Endodermal cell (in vitro differentiated cells): Measurements from ENCODE around the gene ADAMTS2. TPM values are rescaled to one million over a fixed set of nuclear protein-coding genes. Genes with fewer than 3 reads are reported as not detected.
"Not testable (repeated sequence)": the region's sequence is repeated elsewhere in the genome, so short reads cannot be mapped to it uniquely, and the experiment has no call there.

Experiments used
- DNase-seq: peaks from one replicate; pipeline ENCODE4 v3.0.0-alpha.2; 2017
- H3K27ac ChIP-seq: 2 replicates; pipeline ENCODE4 v1.5.1; 2013; ENCODE audit warnings: mild to moderate bottlenecking, low read depth, low read length, moderate library complexity
- H3K27me3 ChIP-seq: 2 replicates; pipeline ENCODE4 v1.6.1; 2013; ENCODE audit warnings: mild to moderate bottlenecking, low read length, moderate library complexity; ENCODE audit not compliant: insufficient read depth, control insufficient read depth, poor library complexity, severe bottlenecking
- H3K36me3 ChIP-seq: 2 replicates; pipeline ENCODE4 v1.7.0; 2013; ENCODE audit warnings: mild to moderate bottlenecking, low read length, moderate library complexity; ENCODE audit not compliant: control insufficient read depth, insufficient read depth
- H3K4me1 ChIP-seq: one replicate; pipeline ENCODE4 v1.7.0; 2013; ENCODE audit warnings: low read length; ENCODE audit not compliant: control insufficient read depth, insufficient read depth
- H3K4me3 ChIP-seq: 2 replicates; pipeline ENCODE4 v1.5.1; 2013; ENCODE audit warnings: mild to moderate bottlenecking, low read length, moderate library complexity
- H3K9ac ChIP-seq: 2 replicates; pipeline ENCODE4 v1.6.1; 2013; ENCODE audit warnings: mild to moderate bottlenecking, low read length, moderate library complexity; ENCODE audit not compliant: poor library complexity, severe bottlenecking; ENCODE audit errors: extremely low read depth
- H3K9me3 ChIP-seq: 2 replicates; pipeline ENCODE4 v1.6.1; 2013; ENCODE audit warnings: mild to moderate bottlenecking, low read length, moderate library complexity; ENCODE audit not compliant: control insufficient read depth
- H3K27ac Mint-ChIP-seq: 2 replicates; pipeline ENCODE4 v1.8.0; 2020; ENCODE audit warnings: mixed read lengths
- H3K27me3 Mint-ChIP-seq: 2 replicates; pipeline ENCODE4 v1.8.0; 2021; ENCODE audit warnings: mild to moderate bottlenecking, mixed read lengths; ENCODE audit not compliant: insufficient read depth
- H3K36me3 Mint-ChIP-seq: 2 replicates; pipeline ENCODE4 v1.8.0; 2020; ENCODE audit warnings: low read depth, mixed read lengths
- H3K4me1 Mint-ChIP-seq: 2 replicates; pipeline ENCODE4 v1.8.0; 2020; ENCODE audit warnings: mixed read lengths
- H3K4me3 Mint-ChIP-seq: 2 replicates; pipeline ENCODE4 v1.8.0; 2020; ENCODE audit warnings: mild to moderate bottlenecking, moderate library complexity, mixed read lengths
- H3K9me3 Mint-ChIP-seq: 2 replicates; pipeline ENCODE4 v1.8.0; 2020; ENCODE audit warnings: mild to moderate bottlenecking, mixed read lengths
- WGBS, 2 experiments: methylation state at CpG; one replicate each; pipeline versions ENCODE4 v1.1.5 to v1.1.7; 2013; ENCODE audit warnings: missing lambda C conversion rate in 2 of 2, mixed read lengths in 1 of 2; ENCODE audit not compliant: insufficient coverage in 1 of 2, insufficient read length in 1 of 2; 5-methylcytosine and 5-hydroxymethylcytosine counted together
- total RNA-seq, 2 donors: library from RNA; stranded (reverse); fragmentation: NEBNext Ultra II Directional in 1 of 2; extraction: Animal tissue kit (Norgen Biotek cat#: 25700) in 1 of 2; gene quantifications; 2 replicates in 1 of 2; 3 replicates in 1 of 2; pipeline ENCODE4 v1.2.1, GENCODE V29; 2021
- TF ChIP-seq, protein P1 (sequence below): fragments of 200-600 bp; sonication (generic); conservative IDR thresholded peaks from 2 replicates; pipeline ENCODE4 v1.5.0; 2021; ENCODE audit warnings: antibody characterized with exemption, mild to moderate bottlenecking

The ADAMTS2 gene
- total RNA-seq, 2 donors from 2014 or later = 1.2 to 2.6 TPM

DNA sequence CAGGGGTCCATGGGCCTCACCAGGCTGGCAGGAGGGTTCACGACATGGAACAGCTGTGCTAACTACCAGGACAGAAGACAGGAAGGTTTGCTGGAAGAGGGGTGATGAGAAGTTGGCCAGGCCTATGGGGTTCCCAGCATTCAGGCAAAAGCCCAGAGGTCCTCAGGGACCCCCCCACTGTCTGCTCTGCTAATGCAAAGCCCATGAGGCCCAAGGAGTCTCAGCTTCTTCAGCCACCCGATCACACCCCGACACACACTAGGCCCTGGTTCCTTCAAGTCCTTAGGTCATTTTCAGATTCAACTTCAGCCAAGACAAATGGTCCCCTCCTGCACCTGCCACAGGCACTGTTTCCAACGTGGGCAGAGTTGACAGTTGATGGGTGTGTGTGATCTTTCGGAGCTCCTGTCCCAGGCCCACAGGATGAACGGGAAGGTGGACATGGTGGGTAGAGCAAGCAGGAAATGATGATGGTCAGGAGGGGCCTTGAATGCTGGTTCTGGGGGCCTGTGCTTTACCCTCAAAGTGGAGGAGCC is 20.4 kb downstream of the ADAMTS2 start:
- Histone ChIP-seq H3K4me3 (no peak overlapping the region), H3K9me3 (no peaks in the 10 kb centered on the region), H3K27ac (no peak overlapping the region), H3K9ac (no peak overlapping the region), H3K36me3 (no peaks in the 10 kb centered on the region), H3K4me1 (no peaks in the 10 kb centered on the region), H3K27me3 (no peaks in the 10 kb centered on the region)
- DNase-seq = no peak
- no peaks in the 10 kb centered on the region for H3K36me3 Mint-ChIP-seq
- peaks cover 6% of the 10 kb centered on the region for H3K4me1 Mint-ChIP-seq
- H3K9me3 Mint-ChIP-seq = no peaks in the 10 kb centered on the region
- peaks cover 21% of the 10 kb centered on the region for H3K27me3 Mint-ChIP-seq
- no peak overlapping the region for H3K4me3 Mint-ChIP-seq
- TF ChIP-seq, protein P1, sequence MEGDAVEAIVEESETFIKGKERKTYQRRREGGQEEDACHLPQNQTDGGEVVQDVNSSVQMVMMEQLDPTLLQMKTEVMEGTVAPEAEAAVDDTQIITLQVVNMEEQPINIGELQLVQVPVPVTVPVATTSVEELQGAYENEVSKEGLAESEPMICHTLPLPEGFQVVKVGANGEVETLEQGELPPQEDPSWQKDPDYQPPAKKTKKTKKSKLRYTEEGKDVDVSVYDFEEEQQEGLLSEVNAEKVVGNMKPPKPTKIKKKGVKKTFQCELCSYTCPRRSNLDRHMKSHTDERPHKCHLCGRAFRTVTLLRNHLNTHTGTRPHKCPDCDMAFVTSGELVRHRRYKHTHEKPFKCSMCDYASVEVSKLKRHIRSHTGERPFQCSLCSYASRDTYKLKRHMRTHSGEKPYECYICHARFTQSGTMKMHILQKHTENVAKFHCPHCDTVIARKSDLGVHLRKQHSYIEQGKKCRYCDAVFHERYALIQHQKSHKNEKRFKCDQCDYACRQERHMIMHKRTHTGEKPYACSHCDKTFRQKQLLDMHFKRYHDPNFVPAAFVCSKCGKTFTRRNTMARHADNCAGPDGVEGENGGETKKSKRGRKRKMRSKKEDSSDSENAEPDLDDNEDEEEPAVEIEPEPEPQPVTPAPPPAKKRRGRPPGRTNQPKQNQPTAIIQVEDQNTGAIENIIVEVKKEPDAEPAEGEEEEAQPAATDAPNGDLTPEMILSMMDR = no peak
- 90 to 95% methylated on average over 6 of the region's 6 CpGs for WGBS, 2 experiments
- H3K27ac Mint-ChIP-seq = no peak overlapping the region

DNA sequence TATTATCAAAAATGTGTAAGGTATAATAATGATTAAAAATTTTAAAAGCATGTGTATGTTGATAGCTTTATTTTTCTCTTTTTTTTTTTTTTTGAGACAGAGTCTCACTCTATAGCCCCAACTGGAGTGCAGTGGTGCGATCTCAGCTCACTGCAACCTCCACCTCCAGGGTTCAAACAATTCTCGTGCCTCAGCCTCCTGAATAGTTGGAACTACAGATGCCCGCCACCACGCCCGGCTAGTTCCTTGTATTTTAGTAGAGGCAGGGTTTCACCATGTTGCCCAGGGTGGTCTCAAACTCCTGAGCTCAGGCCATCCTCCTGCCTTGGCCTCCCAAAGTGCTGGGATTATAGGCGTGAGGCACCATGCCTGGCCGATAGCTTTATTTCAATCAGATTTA is 20.9 kb downstream of the ADAMTS2 start:
- not testable (repeated sequence) for H3K36me3 Mint-ChIP-seq, DNase-seq, H3K27me3 ChIP-seq, H3K27ac Mint-ChIP-seq, H3K36me3 ChIP-seq, H3K27ac ChIP-seq, H3K9ac ChIP-seq, H3K9me3 Mint-ChIP-seq, H3K4me1 ChIP-seq, H3K9me3 ChIP-seq, H3K4me3 Mint-ChIP-seq, H3K4me3 ChIP-seq
- H3K4me1 Mint-ChIP-seq = peaks cover 12% of the 10 kb centered on the region
- WGBS, 2 experiments = 85 to 90% methylated on average over 5 to 7 of the region's 7 CpGs
- peaks cover 21% of the 10 kb centered on the region for H3K27me3 Mint-ChIP-seq

DNA sequence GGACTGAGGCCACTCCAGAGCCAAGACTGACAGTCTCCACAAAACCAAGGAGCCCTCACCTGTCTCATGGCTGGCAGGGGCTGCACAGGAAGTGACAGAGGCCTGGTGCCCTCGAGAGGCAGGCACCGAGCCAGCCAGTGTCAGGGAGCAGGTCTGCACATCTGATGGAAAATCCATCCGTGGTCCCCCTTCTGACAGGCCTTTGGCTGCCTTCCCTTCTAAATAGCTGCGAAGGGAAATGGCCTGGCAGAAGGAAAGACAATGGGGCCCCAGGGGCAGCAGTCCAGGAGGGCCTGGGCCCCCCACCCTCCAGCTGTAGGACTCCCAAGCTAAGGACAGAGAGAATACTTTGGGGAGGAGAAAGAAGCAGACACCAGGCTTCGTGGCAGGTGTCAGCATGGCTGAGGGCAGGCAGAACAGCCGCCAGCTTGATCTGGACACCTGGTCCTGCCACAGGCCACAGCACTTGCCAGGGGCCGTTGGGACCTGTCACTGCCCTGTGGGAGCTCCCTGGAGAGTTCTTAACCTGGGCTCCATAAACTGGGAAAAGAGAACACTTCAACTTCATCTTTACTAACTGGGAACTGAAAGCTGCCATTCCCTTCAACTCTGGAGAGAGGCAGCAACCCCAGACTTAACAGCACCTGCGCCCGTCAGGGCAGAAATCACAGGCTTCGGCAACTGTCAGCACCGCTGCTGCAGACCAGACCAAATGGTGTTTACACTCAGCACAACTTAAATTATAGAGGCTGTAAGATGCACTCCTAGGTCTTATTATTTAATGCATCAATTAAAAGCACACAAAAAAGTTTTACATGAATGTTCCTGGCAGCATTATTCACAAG is 22.0 kb downstream of the ADAMTS2 start:
- H3K4me1 ChIP-seq = no peaks in the 10 kb centered on the region
- Mint-ChIP-seq H3K9me3 (no peaks in the 10 kb centered on the region), H3K4me1 (peaks cover 12% of the 10 kb centered on the region), H3K4me3 (no peak overlapping the region), H3K27me3 (peaks cover 20% of the 10 kb centered on the region), H3K36me3 (no peaks in the 10 kb centered on the region), H3K27ac (no peak overlapping the region)
- no peaks in the 10 kb centered on the region for H3K36me3 ChIP-seq
- H3K27ac ChIP-seq = no peak overlapping the region
- TF ChIP-seq, protein P1 = no peak
- H3K27me3 ChIP-seq = no peaks in the 10 kb centered on the region
- H3K4me3 ChIP-seq = no peak overlapping the region
- H3K9ac ChIP-seq = no peak overlapping the region
- no peaks in the 10 kb centered on the region for H3K9me3 ChIP-seq
- DNase-seq = no peak
- WGBS, 2 experiments = 72 to 82% methylated on average over 4 to 11 of the region's 11 CpGs
